Stimulated activated naive CD8-positive, alpha-beta T cell treated with anti-CD3 and anti-CD28 coated beads, Interleukin-15, amount 100 ng/mL, for 72 hours (primary cell): ENCODE data around the gene ARHGAP42.
"Not testable (repeated sequence)": the region's sequence is repeated elsewhere in the genome, so short reads cannot be mapped to it uniquely, and the experiment has no call there.

Source experiments
- ATAC-seq: fragments of 150-1000 bp; cut with Tn5 transposase; 2 replicates; pipeline ENCODE4 v1.10.0; 2021; ENCODE audit warnings: mild to moderate bottlenecking, moderate library complexity
- DNase-seq, 2 donors: peaks; one replicate each; pipeline ENCODE4 v3.0.0; 2021 to 2022
- H3K27ac Mint-ChIP-seq, 2 donors: one replicate each; pipeline ENCODE4 v1.8.0; 2022; ENCODE audit warnings: mild to moderate bottlenecking in 2 of 2, mixed read lengths in 2 of 2, moderate library complexity in 2 of 2
- H3K27me3 Mint-ChIP-seq: one replicate; pipeline ENCODE4 v1.8.0; 2022; ENCODE audit warnings: mixed read lengths
- H3K4me1 Mint-ChIP-seq: one replicate; pipeline ENCODE4 v1.8.0; 2022; ENCODE audit warnings: mild to moderate bottlenecking, mixed read lengths
- H3K4me3 Mint-ChIP-seq, 2 donors: one replicate each; pipeline ENCODE4 v1.8.0; 2022; ENCODE audit warnings: mild to moderate bottlenecking in 2 of 2, mixed read lengths in 2 of 2, moderate library complexity in 1 of 2
- H3K9me3 Mint-ChIP-seq, 2 donors: one replicate each; pipeline ENCODE4 v1.8.0; 2022; ENCODE audit warnings: mixed read lengths in 2 of 2

The ARHGAP42 gene

GRCh38 chr11:101008961-101009689 lies 322.0 kb downstream of the ARHGAP42 start:
- no peak overlapping the region for H3K27ac Mint-ChIP-seq
- H3K9me3 Mint-ChIP-seq, result peaks cover 5% of the 10 kb centered on the region in 2 donors
- no peaks in the 10 kb centered on the region for H3K4me1 Mint-ChIP-seq
- DNase-seq (no peak), ATAC-seq (no peak)
- H3K4me3 Mint-ChIP-seq, result no peak overlapping the region
- H3K27me3 Mint-ChIP-seq, result no peaks in the 10 kb centered on the region

- ATAC-seq, result no peak
- H3K4me1 Mint-ChIP-seq, result no peaks in the 10 kb centered on the region
- no peak for DNase-seq
- H3K27me3 Mint-ChIP-seq, result no peaks in the 10 kb centered on the region
- H3K9me3 Mint-ChIP-seq, result peaks cover 5% of the 10 kb centered on the region in 2 donors
- no peak overlapping the region for H3K27ac Mint-ChIP-seq
- no peak overlapping the region for H3K4me3 Mint-ChIP-seq
Measured at GRCh38 chr11:101009690-101010055, 322.6 kb downstream of the ARHGAP42 start.

- no peak for ATAC-seq
- Mint-ChIP-seq H3K27ac (no peak overlapping the region), H3K9me3 (peaks cover 5% of the 10 kb centered on the region in 2 donors)
Measured at GRCh38 chr11:101010899-101011298, 323.8 kb downstream of the ARHGAP42 start.

GRCh38 chr11:101011881-101012280 lies 324.8 kb downstream of the ARHGAP42 start:
- ATAC-seq (no peak), DNase-seq (no peak)
- no peak overlapping the region for H3K4me3 Mint-ChIP-seq
- no peak overlapping the region for H3K27ac Mint-ChIP-seq
- H3K4me1 Mint-ChIP-seq, result no peaks in the 10 kb centered on the region
- no peaks in the 10 kb centered on the region for H3K27me3 Mint-ChIP-seq
- peaks cover under 1 to 5% of the 10 kb centered on the region in 2 donors for H3K9me3 Mint-ChIP-seq

More at GRCh38 chr11:101010899-101011298, 323.8 kb downstream of the ARHGAP42 start:
- DNase-seq, result no peak
- Mint-ChIP-seq H3K4me1 (no peaks in the 10 kb centered on the region), H3K27me3 (no peaks in the 10 kb centered on the region), H3K4me3 (no peak overlapping the region)

- not testable (repeated sequence) for H3K4me1 Mint-ChIP-seq, H3K4me3 Mint-ChIP-seq, ATAC-seq, DNase-seq, H3K9me3 Mint-ChIP-seq, H3K27me3 Mint-ChIP-seq, H3K27ac Mint-ChIP-seq
Measured at GRCh38 chr11:101013702-101014101, 326.6 kb downstream of the ARHGAP42 start.

GRCh38 chr11:101014600-101015285 lies 327.7 kb downstream of the ARHGAP42 start:
- Mint-ChIP-seq H3K4me3 (no peak overlapping the region), H3K9me3 (no peaks in the 10 kb centered on the region), H3K27me3 (no peaks in the 10 kb centered on the region), H3K27ac (no peak overlapping the region), H3K4me1 (no peaks in the 10 kb centered on the region)
- no peak for DNase-seq
- no peak for ATAC-seq

GRCh38 chr11:101019870-101020269 lies 332.8 kb downstream of the ARHGAP42 start:
- no peak overlapping the region for H3K27ac Mint-ChIP-seq
- no peaks in the 10 kb centered on the region for H3K4me1 Mint-ChIP-seq
- no peak for ATAC-seq

GRCh38 chr11:101022256-101022655 lies 335.2 kb downstream of the ARHGAP42 start:
- Mint-ChIP-seq H3K4me3 (no peak overlapping the region), H3K4me1 (no peaks in the 10 kb centered on the region), H3K9me3 (no peaks in the 10 kb centered on the region), H3K27me3 (no peaks in the 10 kb centered on the region), H3K27ac (no peak overlapping the region)
- ATAC-seq (no peak), DNase-seq (no peak)

More at GRCh38 chr11:101019870-101020269, 332.8 kb downstream of the ARHGAP42 start:
- no peak for DNase-seq
- H3K4me3 Mint-ChIP-seq, result no peak overlapping the region
- H3K27me3 Mint-ChIP-seq, result no peaks in the 10 kb centered on the region
- H3K9me3 Mint-ChIP-seq, result no peaks in the 10 kb centered on the region

- no peak for ATAC-seq
- no peak for DNase-seq
Measured at GRCh38 chr11:101028644-101029043, 341.6 kb downstream of the ARHGAP42 start.

GRCh38 chr11:101030015-101030414 lies 342.9 kb downstream of the ARHGAP42 start:
- Mint-ChIP-seq H3K27me3 (no peaks in the 10 kb centered on the region), H3K9me3 (peaks cover 0 to 6% of the 10 kb centered on the region in 2 donors), H3K4me1 (no peaks in the 10 kb centered on the region), H3K27ac (no peak overlapping the region), H3K4me3 (no peak overlapping the region)
- ATAC-seq (no peak), DNase-seq (no peak)

More at GRCh38 chr11:101028644-101029043, 341.6 kb downstream of the ARHGAP42 start:
- H3K27me3 Mint-ChIP-seq, result no peaks in the 10 kb centered on the region
- H3K27ac Mint-ChIP-seq, result no peak overlapping the region
- no peaks in the 10 kb centered on the region for H3K4me1 Mint-ChIP-seq
- H3K4me3 Mint-ChIP-seq, result no peak overlapping the region
- H3K9me3 Mint-ChIP-seq, result peaks cover 0 to 6% of the 10 kb centered on the region in 2 donors

- no peak for ATAC-seq
- H3K27ac Mint-ChIP-seq, result no peak overlapping the region
- peaks cover 0 to 6% of the 10 kb centered on the region in 2 donors for H3K9me3 Mint-ChIP-seq
- H3K4me1 Mint-ChIP-seq, result no peaks in the 10 kb centered on the region
- no peak overlapping the region for H3K4me3 Mint-ChIP-seq
- no peaks in the 10 kb centered on the region for H3K27me3 Mint-ChIP-seq
- DNase-seq, result no peak
Measured at GRCh38 chr11:101030692-101031091, 343.6 kb downstream of the ARHGAP42 start.

GRCh38 chr11:101031713-101032112 lies 344.6 kb downstream of the ARHGAP42 start:
- H3K27me3 Mint-ChIP-seq, result no peaks in the 10 kb centered on the region
- no peak for DNase-seq
- no peak overlapping the region for H3K4me3 Mint-ChIP-seq
- no peak for ATAC-seq
- H3K4me1 Mint-ChIP-seq, result no peaks in the 10 kb centered on the region
- H3K9me3 Mint-ChIP-seq, result peaks cover 0 to 6% of the 10 kb centered on the region in 2 donors
- H3K27ac Mint-ChIP-seq, result no peak overlapping the region

- Mint-ChIP-seq H3K4me1 (no peaks in the 10 kb centered on the region), H3K27me3 (no peaks in the 10 kb centered on the region), H3K9me3 (peaks cover 0 to 6% of the 10 kb centered on the region in 2 donors), H3K27ac (no peak overlapping the region), H3K4me3 (no peak overlapping the region)
- no peak for DNase-seq
- no peak for ATAC-seq
Measured at GRCh38 chr11:101032991-101033390, 345.9 kb downstream of the ARHGAP42 start.

- H3K27ac Mint-ChIP-seq, result no peak overlapping the region
- H3K4me1 Mint-ChIP-seq, result no peaks in the 10 kb centered on the region
- no peaks in the 10 kb centered on the region for H3K27me3 Mint-ChIP-seq
- H3K4me3 Mint-ChIP-seq, result no peak overlapping the region
- H3K9me3 Mint-ChIP-seq, result peaks cover 0 to 6% of the 10 kb centered on the region in 2 donors
- ATAC-seq (no peak), DNase-seq (no peak)
Measured at GRCh38 chr11:101034076-101034475, 347.0 kb downstream of the ARHGAP42 start.

GRCh38 chr11:101035872-101036271 lies 348.8 kb downstream of the ARHGAP42 start:
- ATAC-seq (no peak), DNase-seq (no peak)
- Mint-ChIP-seq H3K27me3 (no peaks in the 10 kb centered on the region), H3K4me1 (no peaks in the 10 kb centered on the region), H3K27ac (no peak overlapping the region), H3K9me3 (peaks cover 0 to 6% of the 10 kb centered on the region in 2 donors), H3K4me3 (no peak overlapping the region)
